NCI-H524 (cell line): ENCODE measurements around the gene GMDS.

Experiments
- DNase-seq, 2 experiments: peaks; one replicate each; lab custom pipeline; 2025; lab: John Stamatoyannopoulos, UW

The GMDS gene

DNA sequence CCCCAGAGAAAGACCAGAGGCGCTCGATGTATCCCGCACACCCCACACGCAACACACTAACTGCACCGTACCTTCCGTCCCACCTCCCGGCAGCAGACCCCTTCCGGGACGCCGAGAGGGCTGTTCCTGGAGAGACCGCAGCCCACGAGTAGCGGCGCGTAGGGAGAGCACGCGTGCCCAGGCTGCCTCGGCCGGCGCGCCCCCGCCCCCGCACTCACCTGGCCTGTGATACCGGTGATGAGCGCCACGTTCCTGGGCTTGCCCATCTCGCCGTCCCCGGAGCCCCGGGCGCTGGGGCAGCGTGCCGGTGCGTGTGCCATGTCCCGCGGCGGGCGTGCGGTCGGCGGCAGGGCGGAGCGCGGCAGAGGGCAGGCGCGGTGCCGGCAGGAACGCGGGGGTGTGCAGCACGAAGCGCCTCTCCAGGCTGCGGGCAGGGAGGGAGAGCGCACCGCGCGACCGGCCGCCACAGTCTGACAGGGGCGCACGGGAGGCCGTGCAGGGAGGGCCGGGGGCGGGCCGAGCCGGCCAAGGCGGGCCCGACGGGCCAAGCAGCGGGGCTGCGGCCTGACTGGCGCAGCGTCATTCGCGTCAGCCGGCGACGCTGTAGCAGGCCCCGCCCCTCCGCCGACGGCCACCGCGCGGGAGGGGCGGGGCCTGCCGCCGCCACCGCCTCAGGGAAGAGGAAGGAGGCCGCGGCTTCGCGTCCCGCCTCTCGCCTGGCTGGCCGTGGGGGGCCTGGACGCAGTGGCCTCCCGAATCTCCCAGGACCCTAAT lies at the start of gene GMDS:
Gene GMDS (minus strand): TSS at position 503 of the 774 bp plus-strand sequence.
- peak; percentile 53 to 89 for DNase-seq

DNA sequence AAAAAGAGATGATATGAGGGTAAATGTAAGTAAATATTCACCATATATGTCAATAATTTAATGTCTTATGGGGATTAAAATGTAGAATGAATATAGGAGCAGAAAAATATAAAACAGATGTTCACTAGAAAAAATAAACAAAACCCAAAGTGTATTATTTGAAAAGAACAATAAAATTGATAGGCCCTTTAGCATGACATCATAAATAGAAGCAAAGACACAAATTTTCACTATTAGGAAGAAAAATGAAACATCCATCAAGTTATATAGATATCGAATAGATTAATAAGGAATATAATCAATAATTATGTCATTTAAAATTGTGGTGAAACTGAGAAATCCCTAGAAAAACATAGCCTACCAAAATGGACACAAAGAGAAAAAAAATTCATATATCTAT lies 40.1 kb upstream of the GMDS start:
- no peak for DNase-seq

DNA sequence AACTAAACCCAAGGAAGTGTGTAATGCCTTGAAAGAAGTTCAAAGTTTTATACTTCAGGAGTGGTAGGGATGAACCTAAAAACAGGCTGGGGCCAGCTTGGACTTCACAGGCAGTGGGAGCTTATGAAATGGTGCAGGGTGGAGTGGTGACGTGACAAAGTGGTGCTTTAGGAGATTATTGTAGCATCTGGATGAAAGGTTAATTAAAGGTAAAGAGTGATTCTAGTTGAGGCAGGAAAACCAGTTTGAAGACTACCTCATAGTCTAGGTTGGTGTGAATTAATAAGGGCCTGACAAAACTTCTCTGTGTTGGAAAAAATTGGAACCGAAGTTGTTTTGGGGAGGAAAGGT lies 30.5 kb upstream of the GMDS start:
- no peak for DNase-seq

DNA sequence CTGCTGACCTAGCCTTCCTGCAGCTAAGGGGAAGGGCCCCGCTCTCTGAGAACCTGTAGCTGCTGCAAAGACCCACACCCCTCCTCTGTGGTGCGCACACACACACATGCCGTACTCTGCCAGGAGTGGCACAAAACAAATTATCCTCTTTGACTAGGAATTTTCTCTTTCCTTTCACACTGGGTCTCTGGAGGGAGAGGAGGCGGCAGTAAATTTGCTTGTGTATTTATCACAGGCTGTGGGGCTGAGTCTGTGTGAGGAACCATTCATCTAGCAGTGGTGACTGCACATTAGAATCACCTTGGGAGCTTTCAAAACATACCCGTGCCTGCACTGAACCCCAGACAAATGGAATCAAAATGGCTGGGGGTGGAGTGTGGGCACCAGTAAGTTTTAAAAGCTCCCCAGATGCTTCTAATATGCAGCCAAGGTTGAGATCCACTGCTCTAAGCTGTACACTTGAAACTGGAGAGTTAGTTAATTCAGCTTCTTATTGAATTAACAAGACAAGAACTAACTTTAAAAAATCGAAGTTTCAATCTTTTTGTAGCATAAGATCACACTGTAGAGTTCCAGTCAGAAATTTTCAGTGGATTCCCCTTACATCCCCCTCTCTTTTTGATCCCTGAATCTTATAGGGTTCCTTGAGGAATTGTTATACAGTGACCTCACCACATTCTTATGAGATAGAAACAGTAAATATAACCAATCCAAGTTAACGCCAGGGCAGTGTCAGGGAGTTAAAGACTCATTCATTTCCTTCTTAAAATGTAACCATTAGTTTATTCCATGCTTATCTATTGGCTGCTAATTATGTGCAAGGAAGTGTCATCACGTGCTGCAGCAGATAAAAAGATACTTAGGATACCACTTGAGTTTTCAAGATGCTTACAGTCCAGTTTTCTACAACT lies 29.8 kb upstream of the GMDS start:
- no peak for DNase-seq

DNA sequence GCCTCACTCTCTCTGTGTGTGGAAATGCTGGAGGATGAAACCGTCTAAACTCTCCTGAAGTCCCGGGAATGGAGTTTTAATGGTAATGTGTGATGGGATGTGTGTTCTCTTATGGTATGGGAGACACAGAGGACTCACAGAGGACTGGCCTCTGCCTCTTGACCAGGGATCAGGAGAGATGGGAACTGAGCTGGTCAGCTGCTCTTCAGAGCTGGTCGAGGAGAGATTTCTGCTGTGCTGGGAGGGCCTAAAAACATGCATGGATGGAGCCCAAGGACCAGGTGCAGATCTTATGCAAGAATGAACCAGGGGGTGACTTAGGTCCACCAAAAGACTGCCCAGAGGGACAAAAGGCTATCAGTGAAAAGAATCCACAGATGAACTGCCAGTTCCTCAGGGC lies 27.3 kb upstream of the GMDS start:
- DNase-seq = no peak

DNA sequence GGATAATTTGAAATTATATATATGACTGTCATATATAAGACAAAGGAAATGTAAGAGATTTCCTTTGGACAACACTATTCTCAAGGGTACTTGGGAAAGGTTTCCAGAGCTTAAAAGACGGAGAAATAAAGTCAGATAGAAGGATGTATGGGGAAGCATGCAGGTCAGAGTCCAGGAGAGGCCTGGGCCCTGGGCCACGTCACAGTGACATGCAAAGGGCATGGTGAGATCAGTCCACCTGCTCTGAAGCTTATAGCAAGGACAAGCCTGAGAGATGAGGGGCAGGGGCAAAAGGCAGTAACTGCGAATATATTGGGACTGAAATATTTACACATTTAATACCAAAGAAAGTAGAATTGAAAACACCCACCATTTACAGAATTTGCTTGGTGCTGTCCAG lies 24.6 kb upstream of the GMDS start:
- DNase-seq = no peak

DNA sequence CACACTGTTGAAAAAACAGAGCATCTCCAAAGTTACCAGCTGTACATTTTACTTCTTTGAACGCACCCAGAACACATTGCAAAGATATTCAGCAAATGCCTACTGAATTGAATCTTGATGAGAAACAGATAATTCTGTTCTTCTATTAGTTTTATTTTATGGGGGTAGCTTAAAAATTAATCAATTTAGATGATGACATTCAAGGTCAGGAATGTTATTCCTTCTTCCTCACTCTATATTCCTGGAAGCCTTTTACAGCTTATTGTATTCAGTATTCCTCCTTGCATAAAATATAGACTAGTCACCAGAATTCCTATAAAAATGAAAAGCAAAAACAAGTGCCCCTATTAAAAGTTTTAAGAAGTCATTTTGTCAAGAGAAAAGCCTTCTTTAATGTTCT lies 21.4 kb upstream of the GMDS start:
- no peak for DNase-seq

DNA sequence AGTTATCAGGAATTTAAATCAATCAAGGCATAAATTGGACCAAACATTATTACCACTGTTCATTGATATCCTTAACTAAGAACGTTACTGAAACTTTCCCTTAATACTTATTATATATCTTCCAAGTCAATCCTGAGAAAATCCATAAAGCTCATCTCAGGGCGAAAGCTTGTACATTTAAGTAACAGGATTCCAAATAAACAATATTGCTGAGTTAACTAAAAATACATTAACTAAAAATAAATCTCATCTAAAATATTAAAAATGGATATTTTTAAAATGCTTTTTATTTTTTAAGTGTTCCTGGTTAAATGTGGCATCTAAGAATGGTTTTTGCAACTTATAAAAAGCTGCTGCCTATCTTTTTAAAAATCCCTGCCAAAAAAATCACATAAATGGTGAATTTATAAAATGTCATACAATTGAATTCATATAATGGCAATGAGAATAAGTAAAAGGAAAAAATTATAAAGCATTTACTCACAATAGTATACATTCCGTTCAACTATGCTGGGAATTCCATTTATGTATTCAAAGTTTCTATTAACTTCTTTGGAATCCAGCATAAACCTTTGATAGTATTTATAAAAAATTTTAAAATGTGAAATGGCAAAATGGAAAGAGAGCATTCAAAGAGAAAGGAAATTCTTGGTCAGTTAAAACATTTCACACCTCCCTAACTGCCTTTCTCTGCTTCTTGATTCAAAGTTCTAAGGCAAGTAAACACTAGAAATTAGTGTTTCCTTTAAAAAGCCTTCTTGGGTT lies 20.8 kb upstream of the GMDS start:
- no peak for DNase-seq

DNA sequence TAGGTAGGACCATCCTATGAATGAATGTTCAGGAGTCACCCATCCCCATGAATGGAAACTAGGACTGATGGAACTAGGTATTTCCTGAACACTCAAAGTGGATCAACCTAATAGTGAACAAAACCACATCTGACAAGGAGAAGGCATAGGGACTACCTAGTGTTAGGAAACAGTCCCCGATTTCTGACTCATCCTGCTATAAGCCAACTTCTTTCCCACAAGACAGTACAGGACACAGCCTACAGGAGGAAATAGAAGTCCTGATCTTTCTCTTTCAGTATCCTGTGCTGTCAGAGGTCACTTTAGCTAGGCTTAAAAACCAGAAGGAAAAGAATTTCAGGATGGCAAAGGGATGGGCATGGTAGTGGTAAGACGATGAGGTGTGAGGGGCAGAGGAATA lies 19.5 kb upstream of the GMDS start:
- no peak for DNase-seq

DNA sequence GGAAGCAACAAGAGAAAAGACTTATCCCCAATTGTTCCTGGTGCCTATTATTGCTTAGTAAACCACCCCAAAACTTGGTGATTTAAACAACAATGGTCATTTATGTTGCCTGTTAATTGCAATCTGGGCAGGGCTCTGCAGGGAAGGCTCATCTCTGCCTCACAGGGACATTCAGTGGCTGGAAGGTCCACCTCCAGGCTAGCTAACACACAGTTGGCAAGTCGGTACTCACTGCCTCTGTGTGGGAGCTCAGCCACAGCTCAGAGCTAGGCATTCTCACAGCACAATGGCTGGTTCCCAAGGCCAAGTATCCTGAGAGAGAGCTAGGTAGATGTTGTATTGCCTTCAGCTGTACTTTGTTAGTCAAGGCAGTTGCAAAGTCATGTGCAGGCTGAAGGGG lies 18.5 kb upstream of the GMDS start:
- DNase-seq = no peak

DNA sequence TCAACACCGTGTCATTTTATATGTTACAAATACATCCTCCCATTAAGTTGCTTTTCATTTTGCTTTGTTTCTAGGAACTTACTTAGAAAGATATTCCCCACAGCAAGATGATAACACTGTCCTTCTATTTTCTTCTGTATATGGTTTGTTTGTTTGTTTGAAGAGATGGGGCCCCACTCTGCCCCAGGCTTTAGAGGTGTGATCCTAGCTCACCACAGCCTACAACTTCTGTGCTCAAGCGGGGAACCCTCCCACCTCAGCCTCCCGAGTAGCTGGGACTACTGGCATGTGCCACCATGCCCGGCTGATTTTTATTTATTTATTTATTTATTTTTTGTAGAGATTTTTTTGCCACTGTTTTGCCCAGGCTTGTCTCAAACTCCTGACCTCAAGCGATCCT lies 14.2 kb upstream of the GMDS start:
- DNase-seq = no peak

DNA sequence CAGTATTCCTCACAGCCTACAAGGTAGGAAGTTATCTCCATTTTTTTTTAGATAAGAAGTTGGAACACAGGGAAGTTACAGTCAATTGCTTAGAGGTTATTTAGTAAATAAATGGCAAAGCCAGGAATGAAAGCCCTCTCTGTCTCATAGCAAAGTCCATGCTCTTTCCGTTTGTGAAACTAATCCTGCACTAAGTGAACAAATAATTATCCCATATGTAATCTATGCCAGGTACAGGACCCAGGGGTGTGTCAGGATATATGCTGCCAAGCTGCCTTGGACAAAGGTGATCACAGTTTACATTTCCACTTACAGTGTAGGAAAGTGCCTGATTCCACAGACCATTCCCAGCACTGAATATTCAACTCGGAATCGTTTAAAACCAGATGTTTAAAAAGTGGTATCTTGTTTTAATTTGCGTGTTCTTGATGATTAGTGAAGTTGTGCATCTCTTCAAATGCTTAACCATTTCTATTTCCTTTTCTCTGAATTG lies 13.6 kb upstream of the GMDS start:
- no peak for DNase-seq

DNA sequence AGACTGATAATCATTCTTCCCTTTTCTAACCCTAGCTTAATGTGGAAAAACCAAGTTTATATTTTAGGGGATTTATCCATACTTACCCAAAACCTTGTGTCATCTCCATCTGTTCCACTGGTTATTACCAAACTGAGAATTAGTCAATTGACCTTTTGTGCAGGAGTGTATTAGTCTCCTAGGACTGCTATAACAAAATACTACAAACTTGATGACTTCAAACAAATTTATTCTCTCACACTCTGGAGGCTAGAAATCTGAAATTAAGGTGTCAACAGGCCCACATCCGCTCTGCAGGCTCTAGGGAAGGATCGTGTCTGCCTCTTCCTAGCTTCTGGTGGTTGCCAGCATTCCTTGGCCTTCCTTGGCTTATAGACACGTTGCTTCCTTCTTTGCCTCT lies 12.7 kb upstream of the GMDS start:
- no peak for DNase-seq

DNA sequence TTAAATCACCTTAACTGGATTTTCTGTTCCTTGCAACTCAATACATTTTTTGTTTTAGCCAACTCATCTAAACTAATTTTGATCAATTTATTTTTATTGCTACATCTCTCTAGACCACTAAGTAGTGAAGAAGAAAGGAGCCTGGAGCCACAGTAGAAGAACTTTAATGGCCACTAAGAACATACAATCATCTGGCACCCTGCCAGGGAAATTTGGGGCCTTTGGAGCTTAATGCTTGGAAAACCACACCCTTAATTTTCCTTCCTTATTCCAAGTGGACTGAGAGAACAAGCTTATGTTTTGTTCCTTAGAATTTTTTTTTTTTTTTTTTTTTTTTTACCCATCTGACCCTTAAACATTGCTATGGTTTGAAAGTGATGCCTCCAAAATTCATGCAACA lies 12.0 kb upstream of the GMDS start:
- DNase-seq = no peak

DNA sequence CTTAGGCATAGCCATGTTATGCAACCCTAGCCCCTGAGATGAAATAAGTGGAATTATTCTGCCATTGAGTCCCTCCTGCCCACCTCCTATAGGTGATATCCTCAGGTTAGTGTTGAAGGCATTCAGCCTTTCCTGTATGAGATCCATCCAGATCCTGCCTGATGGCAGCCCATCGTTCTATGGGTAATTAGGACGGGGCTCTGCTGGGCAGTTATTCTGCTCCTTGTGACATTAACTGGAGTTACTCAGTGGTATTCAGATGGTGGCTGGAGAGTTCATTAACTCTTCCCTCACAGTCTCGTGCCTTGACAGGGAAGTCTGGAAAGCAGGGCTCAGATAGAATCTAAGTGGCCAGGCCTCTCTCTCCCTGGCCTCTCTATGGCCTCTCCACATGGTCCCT lies 9.3 kb upstream of the GMDS start:
- no peak for DNase-seq

DNA sequence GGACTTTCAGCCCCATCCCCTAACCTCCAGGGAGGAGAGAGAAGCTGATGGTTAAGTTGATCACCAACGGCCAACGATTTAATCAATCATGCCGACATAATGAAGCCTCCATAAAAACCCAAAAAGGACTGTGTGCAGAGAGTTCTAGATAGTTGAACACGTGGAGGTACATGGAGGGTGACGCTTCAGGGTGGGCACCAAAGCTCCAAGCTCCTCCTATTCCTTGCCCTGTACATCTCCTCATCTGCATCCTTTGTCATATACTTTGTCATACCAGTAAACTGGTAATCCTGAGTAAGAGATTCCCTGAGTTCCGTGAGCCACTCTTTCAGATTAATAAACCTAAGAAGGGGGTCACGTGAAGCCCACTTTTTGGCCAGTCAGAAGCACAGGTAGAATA lies 3.7 kb upstream of the GMDS start:
- DNase-seq = no peak

DNA sequence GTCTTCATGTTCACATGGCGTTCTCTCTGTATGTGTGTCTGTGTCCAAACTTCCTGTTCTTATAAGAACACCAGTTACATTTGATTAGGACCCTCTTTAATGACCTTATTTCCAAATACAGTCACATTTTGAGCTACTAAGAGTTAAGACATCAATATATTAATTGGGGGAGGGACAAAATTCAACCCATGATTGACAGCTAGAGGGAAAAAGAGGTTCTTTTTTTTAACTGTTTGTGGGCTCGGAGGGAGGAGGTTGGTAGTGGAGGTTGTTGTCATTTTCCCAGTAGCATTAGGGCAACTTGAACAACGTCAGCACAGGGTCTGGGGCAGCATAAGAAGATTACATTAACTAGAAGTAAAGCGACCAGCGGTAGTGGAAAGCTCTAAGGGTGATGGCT lies 2.3 kb upstream of the GMDS start:
- DNase-seq = no peak

DNA sequence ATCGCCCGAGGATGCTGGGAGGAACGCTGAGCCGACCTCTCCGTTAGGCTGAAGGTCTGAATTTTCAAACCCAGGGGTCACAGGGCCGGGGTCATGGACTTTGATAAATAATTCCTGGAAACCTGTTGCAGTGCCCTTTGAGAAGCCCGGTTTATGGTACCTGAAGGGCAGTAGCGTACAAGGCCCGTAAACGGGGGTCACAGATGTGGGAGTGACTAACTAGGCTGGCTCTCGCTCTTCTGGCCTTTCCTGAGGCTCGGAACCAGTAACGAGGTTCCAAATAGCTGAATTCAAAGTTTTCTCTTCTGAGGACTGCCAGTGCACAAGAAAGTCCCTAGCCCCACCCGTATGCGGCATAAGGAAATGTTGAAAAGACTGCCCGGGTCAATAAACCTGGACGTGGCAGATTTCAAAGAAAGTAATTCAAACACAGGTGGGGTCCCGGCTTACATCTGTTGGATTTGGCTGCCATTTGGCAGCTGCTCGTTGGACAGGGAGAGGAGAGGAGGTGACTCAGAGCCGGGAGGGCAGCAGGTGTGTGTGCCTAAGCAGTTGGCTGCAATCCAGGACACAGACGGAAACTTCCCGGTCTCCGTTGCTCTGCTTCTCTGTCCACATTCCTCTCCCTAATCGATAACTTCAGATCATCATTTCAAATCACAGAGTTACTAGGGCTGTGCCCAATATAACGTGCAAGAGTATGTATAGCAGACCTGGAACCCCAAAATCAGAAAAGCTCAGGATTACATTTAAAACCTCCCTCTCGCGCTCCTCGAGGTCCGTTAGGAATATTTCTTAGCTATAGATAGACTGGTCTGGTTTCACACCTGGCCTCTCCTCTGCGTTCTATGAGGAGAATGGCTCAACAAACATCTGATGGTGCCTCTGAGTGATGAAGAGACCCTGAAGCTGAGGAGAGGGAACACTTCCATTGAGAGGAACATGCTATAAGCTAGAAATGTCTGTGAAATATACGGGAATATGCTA lies 765 bp upstream of the GMDS start:
- peak; percentile 61 to 89 for DNase-seq

DNA sequence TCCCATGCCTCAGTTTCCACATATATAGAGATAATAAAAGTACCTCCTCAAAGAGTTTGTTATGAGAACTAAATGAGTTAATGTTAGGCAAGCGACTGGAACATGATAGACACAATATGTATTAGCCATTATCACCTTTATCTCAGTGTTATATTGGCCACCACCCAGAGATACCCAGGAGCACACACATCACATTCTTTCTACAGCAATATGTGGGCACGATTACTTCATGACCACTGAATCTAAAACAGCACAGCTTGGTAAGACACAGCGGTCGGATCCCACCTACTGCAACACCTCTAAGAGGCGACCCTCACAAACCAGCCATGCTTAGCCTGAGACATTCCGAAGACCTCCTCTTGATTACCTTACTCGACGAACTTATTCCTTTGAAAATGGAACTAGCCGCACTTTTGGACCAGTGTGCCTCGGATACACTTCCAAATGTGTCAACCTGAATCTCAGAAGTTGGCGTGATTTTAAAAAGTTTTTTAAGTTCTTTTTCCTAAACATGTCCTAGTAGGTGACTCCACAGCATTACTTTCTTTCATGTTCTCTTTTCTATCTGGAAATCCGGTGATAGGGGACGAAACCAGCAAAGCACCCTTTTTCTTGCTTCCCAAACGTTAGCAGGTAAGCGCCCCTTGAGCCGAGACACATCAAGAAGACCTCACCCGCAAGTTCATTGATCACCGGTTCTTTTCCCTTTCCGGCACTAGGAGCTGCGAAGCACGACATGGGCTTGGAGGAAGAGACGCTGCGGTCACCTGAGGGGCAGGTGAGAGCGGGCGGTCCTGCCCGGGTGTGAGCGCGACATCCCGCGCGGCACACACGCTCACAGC lies 923 bp downstream of the GMDS start:
- no peak for DNase-seq

DNA sequence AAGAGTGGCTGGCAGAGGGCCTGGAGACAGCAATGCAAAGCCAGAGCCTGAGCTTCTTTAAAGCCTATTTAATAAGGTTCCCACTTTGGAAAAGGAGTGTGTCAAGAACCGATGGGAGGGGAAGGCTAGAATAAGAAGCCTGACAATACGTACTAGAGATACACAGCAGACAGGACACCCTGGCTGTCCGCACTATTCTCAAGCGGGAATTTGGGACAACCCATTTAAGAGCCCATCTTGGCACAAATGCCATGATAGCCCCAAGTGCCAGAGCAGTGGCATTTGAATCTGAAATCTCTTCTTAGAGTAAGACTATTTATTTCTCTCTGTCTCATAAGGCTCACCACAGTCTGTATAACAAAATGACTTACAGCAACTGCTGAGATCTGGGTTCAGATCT lies 3.1 kb downstream of the GMDS start:
- DNase-seq = no peak
